OCI-LY3 (cell line): ENCODE results near the gene RIBC2.

Experiments
- H2AFZ ChIP-seq: fragments of 200-600, 300-600 bp; shearing (Covaris generic); 2 replicates; pipeline ENCODE4 v1.6.0; 2014; ENCODE audit warnings: antibody characterized with exemption, low read depth, low read length
- H3K27ac ChIP-seq: fragments of 200-600, 300-600 bp; sonication (generic); 2 replicates; pipeline ENCODE4 v1.5.1; 2014; ENCODE audit warnings: mild to moderate bottlenecking, low read length, moderate library complexity, mixed read lengths
- H3K27me3 ChIP-seq: fragments of 200-600, 300-600 bp; sonication (generic); 2 replicates; pipeline ENCODE4 v1.6.1; 2014; ENCODE audit warnings: low read depth, low read length, mixed read lengths
- H3K36me3 ChIP-seq: fragments of 200-600, 300-600 bp; sonication (generic); replicated peaks from 2 replicates; pipeline ENCODE3; 2014; ENCODE audit warnings: low read depth, low read length, mixed read lengths
- H3K4me1 ChIP-seq: fragments of 300-600, 200-600 bp; sonication (generic); 2 replicates; pipeline ENCODE4 v1.6.1; 2014; ENCODE audit warnings: low read length, mixed read lengths
- H3K4me2 ChIP-seq: fragments of 200-600, 300-600 bp; sonication (generic); 2 replicates; pipeline ENCODE4 v1.6.1; 2014; ENCODE audit warnings: low read length, mixed read lengths
- H3K4me3 ChIP-seq: fragments of 300-600, 200-600 bp; sonication (generic); 2 replicates; pipeline ENCODE4 v1.5.1; 2014; ENCODE audit warnings: antibody characterized with exemption, mild to moderate bottlenecking, low read length, moderate library complexity
- H3K79me2 ChIP-seq: fragments of 300-600, 200-600 bp; shearing (Covaris generic); 2 replicates; pipeline ENCODE4 v1.6.1; 2014; ENCODE audit warnings: mild to moderate bottlenecking, low read length, mixed read lengths
- H3K9ac ChIP-seq: fragments of 300-600, 200-600 bp; shearing (Covaris generic); 2 replicates; pipeline ENCODE4 v1.6.0; 2014; ENCODE audit warnings: mild to moderate bottlenecking, low read length, moderate library complexity
- H3K9me3 ChIP-seq: fragments of 200-600, 300-600 bp; shearing (Covaris generic); 2 replicates; pipeline ENCODE4 v1.6.1; 2014; ENCODE audit warnings: low read length, mixed read lengths; ENCODE audit not compliant: insufficient read depth
- H4K20me1 ChIP-seq: fragments of 200-600, 300-600 bp; sonication (generic); 2 replicates; pipeline ENCODE4 v1.6.1; 2016; ENCODE audit warnings: low read length, mixed read lengths; ENCODE audit not compliant: insufficient read depth
- EZH2phosphoT487 ChIP-seq: fragments of 200-600 bp; shearing (Covaris generic); IDR thresholded peaks from 2 replicates; pipeline ENCODE4 v1.6.1; 2018; ENCODE audit warnings: antibody characterized with exemption, mixed run types, low read depth
- TF ChIP-seq, protein P1 (sequence below): fragments of 200-600, 300-600 bp; sonication (generic); IDR thresholded peaks from 2 replicates; pipeline ENCODE4 v1.5.1; 2014; ENCODE audit warnings: antibody characterized with exemption, low read length, low read depth

RIBC2 gene

DNA sequence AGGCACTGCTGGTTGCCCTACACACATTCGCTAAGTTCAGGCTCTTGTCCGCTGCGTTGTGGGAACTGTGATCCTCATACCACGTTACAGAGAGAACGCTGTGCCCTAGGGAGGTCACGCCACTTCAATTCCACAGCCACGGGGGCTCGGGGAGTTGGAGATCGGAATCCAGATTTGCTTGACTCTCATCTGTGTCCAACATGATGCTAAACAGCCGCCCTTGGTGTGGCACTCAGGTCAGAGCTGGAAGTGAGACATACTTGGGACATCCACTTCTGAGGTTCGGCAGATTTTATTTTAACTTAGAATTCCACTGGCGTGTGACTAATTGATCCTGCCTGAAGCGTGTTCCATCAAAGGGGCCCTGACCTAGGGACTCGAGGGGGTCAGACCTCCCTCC lies 41.7 kb downstream of the RIBC2 start:
- Histone ChIP-seq H3K27me3 (peaks cover 28% of the 10 kb centered on the region), H3K36me3 (no peaks in the 10 kb centered on the region), H3K79me2 (no peaks in the 10 kb centered on the region), H3K4me1 (no peaks in the 10 kb centered on the region), H3K4me2 (no peak overlapping the region), H2AFZ (no peak overlapping the region), H3K27ac (no peak overlapping the region), H3K4me3 (no peak overlapping the region), H4K20me1 (no peaks in the 10 kb centered on the region), H3K9me3 (no peaks in the 10 kb centered on the region), H3K9ac (no peak overlapping the region)
- TF ChIP-seq, protein P1, sequence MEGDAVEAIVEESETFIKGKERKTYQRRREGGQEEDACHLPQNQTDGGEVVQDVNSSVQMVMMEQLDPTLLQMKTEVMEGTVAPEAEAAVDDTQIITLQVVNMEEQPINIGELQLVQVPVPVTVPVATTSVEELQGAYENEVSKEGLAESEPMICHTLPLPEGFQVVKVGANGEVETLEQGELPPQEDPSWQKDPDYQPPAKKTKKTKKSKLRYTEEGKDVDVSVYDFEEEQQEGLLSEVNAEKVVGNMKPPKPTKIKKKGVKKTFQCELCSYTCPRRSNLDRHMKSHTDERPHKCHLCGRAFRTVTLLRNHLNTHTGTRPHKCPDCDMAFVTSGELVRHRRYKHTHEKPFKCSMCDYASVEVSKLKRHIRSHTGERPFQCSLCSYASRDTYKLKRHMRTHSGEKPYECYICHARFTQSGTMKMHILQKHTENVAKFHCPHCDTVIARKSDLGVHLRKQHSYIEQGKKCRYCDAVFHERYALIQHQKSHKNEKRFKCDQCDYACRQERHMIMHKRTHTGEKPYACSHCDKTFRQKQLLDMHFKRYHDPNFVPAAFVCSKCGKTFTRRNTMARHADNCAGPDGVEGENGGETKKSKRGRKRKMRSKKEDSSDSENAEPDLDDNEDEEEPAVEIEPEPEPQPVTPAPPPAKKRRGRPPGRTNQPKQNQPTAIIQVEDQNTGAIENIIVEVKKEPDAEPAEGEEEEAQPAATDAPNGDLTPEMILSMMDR, result no peak
- TF ChIP-seq EZH2phosphoT487, result no peak

DNA sequence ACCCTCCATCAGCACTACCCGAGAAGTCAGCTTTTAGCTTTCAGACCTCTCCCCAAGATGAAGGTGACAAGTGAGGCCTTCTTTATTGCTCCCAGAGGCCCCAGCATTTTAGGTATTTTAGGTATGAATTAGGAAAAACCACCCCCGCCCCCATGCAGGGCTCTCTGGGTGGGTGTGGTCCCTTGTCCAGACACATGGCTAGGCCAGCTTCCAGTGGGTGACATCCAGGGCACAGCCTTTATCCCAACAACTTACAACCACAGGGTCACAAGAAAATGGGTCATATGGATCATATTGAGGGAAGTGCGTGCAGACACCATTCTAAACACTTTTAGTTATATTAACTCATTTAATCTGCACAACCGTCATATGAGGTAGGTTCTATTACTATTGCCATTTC lies 42.1 kb downstream of the RIBC2 start:
- Histone ChIP-seq H3K9me3 (no peaks in the 10 kb centered on the region), H2AFZ (no peak overlapping the region), H3K79me2 (no peaks in the 10 kb centered on the region), H3K36me3 (no peaks in the 10 kb centered on the region), H3K4me1 (no peaks in the 10 kb centered on the region), H3K4me2 (no peak overlapping the region), H3K27me3 (peaks cover 26% of the 10 kb centered on the region), H3K4me3 (no peak overlapping the region), H3K9ac (no peak overlapping the region), H4K20me1 (no peaks in the 10 kb centered on the region), H3K27ac (no peak overlapping the region)
- TF ChIP-seq EZH2phosphoT487, result no peak
- TF ChIP-seq, protein P1, result no peak

DNA sequence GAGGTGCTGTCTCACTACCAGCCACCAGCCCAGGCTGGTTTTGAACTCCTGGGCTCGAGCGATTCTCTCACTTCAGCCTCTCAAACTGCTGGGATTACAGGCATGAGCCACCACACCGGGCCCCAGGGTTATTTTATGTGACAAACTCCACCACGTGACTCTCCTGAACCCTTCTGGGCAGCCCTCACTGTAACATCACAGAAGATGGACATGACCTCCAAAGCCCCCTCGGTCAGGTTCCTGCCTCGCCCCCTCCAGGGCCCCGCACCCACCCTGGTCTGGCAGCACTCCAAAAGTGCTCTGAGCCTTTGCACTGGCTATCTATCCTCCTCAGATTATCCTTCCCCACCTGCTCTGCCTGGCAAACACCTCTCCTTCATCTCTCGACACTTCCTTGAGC lies 43.3 kb downstream of the RIBC2 start:
- H4K20me1 ChIP-seq, result no peaks in the 10 kb centered on the region
- no peak overlapping the region for H3K27ac ChIP-seq
- no peaks in the 10 kb centered on the region for H3K4me1 ChIP-seq
- H3K9me3 ChIP-seq, result no peaks in the 10 kb centered on the region
- H3K9ac ChIP-seq, result no peak overlapping the region
- H3K79me2 ChIP-seq, result no peaks in the 10 kb centered on the region
- H3K4me3 ChIP-seq, result no peak overlapping the region
- H3K4me2 ChIP-seq, result no peak overlapping the region
- H2AFZ ChIP-seq, result no peak overlapping the region
- H3K36me3 ChIP-seq, result no peaks in the 10 kb centered on the region
- TF ChIP-seq, protein P1, result no peak
- no peak for TF ChIP-seq EZH2phosphoT487
- peaks cover 18% of the 10 kb centered on the region for H3K27me3 ChIP-seq

DNA sequence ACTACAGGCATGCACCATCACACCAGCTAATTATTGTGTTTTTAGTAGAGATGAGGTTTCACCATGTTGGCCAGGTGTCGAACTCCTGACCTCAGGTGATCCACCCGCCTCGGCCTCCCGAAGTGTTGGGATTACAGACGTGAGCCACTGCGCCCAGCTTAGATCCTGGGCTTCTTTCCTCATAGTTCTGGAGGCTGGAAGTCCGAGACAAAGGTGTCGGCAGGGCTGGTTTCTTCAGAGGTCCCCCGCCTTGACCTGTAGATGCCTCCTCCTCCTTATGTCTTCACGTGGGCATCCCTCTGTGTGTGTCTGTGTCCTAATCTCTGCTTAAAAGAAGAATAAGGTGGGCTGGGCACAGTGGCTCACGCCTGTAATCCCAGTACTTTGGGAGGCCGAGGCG lies 45.0 kb downstream of the RIBC2 start:
- no peak for TF ChIP-seq EZH2phosphoT487
- TF ChIP-seq, protein P1, result no peak
- H3K4me3 ChIP-seq, result no peak overlapping the region

More for the DNA sequence above, 45.0 kb downstream of the RIBC2 start:
- Histone ChIP-seq H3K79me2 (no peaks in the 10 kb centered on the region), H4K20me1 (no peaks in the 10 kb centered on the region), H3K27me3 (peaks cover 7% of the 10 kb centered on the region), H3K4me2 (no peak overlapping the region), H3K9ac (no peak overlapping the region), H3K9me3 (no peaks in the 10 kb centered on the region), H2AFZ (no peak overlapping the region), H3K36me3 (no peaks in the 10 kb centered on the region), H3K4me1 (no peaks in the 10 kb centered on the region), H3K27ac (no peak overlapping the region)
